ENCODE data around the gene MRPS23. TPM values are rescaled to one million over a fixed set of nuclear protein-coding genes. Genes with fewer than 3 reads are reported as not detected.

The MRPS23 gene
- total and polyA plus RNA-seq, 9 of the 15 experiments (the other 6 are each of a cell fraction or from before 2014, with no cell fraction given) = 59.1 to 298 (median 98.8) TPM

DNA sequence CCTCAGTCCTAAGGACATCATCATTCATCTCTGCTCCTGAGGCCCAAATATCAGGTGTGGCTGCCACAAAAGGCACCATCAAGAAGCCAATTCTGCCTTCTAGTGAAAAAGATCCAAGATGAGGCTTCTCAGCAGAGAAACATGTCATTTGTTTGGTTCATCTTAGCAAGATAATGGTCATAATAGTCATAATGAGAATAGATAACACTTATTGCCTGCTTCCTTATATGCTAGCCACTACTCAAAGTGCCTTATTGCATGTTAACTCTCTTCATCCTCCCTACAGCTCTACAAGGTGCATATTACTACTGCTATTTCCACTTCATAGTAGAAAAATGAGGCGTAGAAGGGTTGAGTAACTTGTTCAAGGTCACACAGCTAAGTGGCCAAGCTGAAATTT lies 45.0 kb upstream of the MRPS23 start (continued):
- TF ChIP-seq, protein P1, sequence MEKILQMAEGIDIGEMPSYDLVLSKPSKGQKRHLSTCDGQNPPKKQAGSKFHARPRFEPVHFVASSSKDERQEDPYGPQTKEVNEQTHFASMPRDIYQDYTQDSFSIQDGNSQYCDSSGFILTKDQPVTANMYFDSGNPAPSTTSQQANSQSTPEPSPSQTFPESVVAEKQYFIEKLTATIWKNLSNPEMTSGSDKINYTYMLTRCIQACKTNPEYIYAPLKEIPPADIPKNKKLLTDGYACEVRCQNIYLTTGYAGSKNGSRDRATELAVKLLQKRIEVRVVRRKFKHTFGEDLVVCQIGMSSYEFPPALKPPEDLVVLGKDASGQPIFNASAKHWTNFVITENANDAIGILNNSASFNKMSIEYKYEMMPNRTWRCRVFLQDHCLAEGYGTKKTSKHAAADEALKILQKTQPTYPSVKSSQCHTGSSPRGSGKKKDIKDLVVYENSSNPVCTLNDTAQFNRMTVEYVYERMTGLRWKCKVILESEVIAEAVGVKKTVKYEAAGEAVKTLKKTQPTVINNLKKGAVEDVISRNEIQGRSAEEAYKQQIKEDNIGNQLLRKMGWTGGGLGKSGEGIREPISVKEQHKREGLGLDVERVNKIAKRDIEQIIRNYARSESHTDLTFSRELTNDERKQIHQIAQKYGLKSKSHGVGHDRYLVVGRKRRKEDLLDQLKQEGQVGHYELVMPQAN (IDR thresholded peaks at IDR 0.05; ENCODE audit: borderline replicate concordance) = no peak
- TF ChIP-seq TAL1 (IDR thresholded peaks at IDR 0.05) (no peak), RNF2 (IDR thresholded peaks at IDR 0.05) (no peak), CBX2 (IDR thresholded peaks at IDR 0.05; ENCODE audit: insufficient read depth, low read length, poor library complexity, severe bottlenecking) (no peak), PCBP2 (IDR thresholded peaks at IDR 0.05; ENCODE audit: low read depth, low read length, poor library complexity, severe bottlenecking) (no peak), SAFB (IDR thresholded peaks at IDR 0.05; ENCODE audit: borderline replicate concordance, low read depth, low read length) (no peak)

DNA sequence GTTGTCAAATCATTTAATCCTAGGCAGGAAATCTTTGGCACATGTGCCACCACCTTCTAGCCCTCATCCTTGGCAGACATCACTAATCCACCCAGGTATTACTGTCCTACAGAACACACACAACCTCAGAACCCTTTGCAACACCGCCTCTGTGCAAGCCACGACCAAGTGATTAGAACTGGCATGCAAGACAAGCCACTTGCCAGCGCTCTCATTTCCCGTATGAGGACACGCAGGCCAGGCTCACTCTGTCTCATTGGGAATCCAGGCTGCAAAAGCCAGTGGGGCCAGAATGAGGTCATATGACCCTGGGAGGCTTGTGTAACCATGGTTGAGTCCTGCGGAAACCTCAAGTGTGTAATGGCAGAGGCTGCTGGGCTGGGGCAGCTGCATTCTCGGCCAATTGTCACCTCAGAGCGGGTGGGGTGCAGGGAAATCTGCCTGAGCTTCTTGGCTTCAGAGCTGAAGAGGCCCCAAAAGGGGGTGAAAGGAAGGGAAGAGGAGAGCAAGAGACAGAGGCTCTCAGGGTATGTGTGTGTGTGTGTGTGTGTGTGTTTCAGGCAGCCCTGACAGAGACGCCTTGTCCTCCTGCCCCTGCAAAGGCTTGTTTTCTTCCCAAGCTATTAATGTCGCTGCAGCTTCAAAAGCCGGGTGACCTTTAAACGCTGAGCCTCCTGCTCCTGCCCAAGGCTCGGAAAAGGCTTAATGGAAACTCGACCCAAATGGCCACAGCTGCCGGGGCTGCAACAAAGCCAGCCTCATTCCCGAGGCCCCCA lies 43.2 kb upstream of the MRPS23 start:
- peaks cover 5 to 47% of the 10 kb centered on the region in 2 experiments for H3K27me3 ChIP-seq (ENCODE audit: control insufficient read depth in 2 of 2, insufficient read depth in 2 of 2, low read length in 2 of 2)
- peaks cover 0 to 8% of the 10 kb centered on the region in 2 experiments; a peak in 2 of 5 replicates for H3K4me1 ChIP-seq (replicated peaks in 1 of 2; ENCODE audit: control insufficient read depth in 2 of 2, insufficient read depth in 2 of 2, low read length in 2 of 2)
- FAIRE-seq (peak; percentile 19), DNase-seq (ENCODE audit: extremely low read depth in 1 of 4, low spot score in 3 of 4) (peak in 1 of 4 experiments; percentile 11), ATAC-seq (peak; percentile 33)
- H3K4me2 ChIP-seq (ENCODE audit: insufficient read depth, low read length) = no peak overlapping the region
- H3K36me3 ChIP-seq (ENCODE audit: control insufficient read depth, insufficient read depth, low read length) = no peaks in the 10 kb centered on the region
- H3K4me3 ChIP-seq = no peak overlapping the region
- peak overlapping the region in 1 of 2 experiments; percentile 47; a peak in 1 of 4 replicates for H3K9ac ChIP-seq (ENCODE audit: insufficient read depth in 1 of 2, low read depth in 2 of 2, low read length in 2 of 2)
- in situ Hi-C loops (cut with MboI) = no loop called here
- WGBS (ENCODE audit: insufficient coverage, low coverage, missing lambda C conversion rate) = 25% methylated on average over 16 of the region's 16 CpGs
- BruUV-seq (replicated peaks) = no TSS peak
- H4K20me1 ChIP-seq (replicated peaks; ENCODE audit: control insufficient read depth, insufficient read depth, low read length) = no peaks in the 10 kb centered on the region; the same call in none of the 2 replicates
- intact Hi-C loops (cut with micrococcal nuclease) = loop anchor here (1.0 to 10.0 kb wide), 3 partner anchors 34 to 222 kb away; no protein-coding TSS in a partner anchor
- no peaks in the 10 kb centered on the region for H3K9me3 ChIP-seq (replicated peaks; ENCODE audit: control insufficient read depth, insufficient read depth, low read depth, low read length)
- no peak overlapping the region for H2AFZ ChIP-seq (ENCODE audit: low read depth, low read length)
- POLR2A ChIA-PET = interaction anchor here (0.6 to 1.3 kb wide), 5 partner anchors 75 to 1417 kb away, joined by 3 to 5 read pairs (median 4); no protein-coding TSS in a partner anchor
- CTCF ChIA-PET (ENCODE audit: low intra/inter-chr PET ratio) = interaction anchor here (0.6 to 1.3 kb wide), 2 partner anchors 102 to 106 kb away, joined by 4 read pairs; no protein-coding TSS in a partner anchor
- peaks cover 4% of the 10 kb centered on the region for H3K9me1 ChIP-seq (ENCODE audit: control insufficient read depth, insufficient read depth, low read length)
- no peaks in the 10 kb centered on the region for H3K79me2 ChIP-seq (ENCODE audit: control insufficient read depth, insufficient read depth, low read length)
- H3K27ac ChIP-seq (ENCODE audit: extremely low read depth, low read depth, low read length) = no peak overlapping the region
- no peak for TF ChIP-seq SAFB2 (IDR thresholded peaks at IDR 0.05; ENCODE audit: borderline replicate concordance, low read depth, low read length, severe bottlenecking)
- 0 out of 2 replicates have a peak, but pooled peaks have one; percentile 5 for TF ChIP-seq CTBP1 (IDR thresholded peaks at IDR 0.05; ENCODE audit: borderline replicate concordance)
- TF ChIP-seq, protein P2, sequence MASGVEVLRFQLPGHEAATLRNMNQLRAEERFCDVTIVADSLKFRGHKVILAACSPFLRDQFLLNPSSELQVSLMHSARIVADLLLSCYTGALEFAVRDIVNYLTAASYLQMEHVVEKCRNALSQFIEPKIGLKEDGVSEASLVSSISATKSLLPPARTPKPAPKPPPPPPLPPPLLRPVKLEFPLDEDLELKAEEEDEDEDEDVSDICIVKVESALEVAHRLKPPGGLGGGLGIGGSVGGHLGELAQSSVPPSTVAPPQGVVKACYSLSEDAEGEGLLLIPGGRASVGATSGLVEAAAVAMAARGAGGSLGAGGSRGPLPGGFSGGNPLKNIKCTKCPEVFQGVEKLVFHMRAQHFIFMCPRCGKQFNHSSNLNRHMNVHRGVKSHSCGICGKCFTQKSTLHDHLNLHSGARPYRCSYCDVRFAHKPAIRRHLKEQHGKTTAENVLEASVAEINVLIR (CRISPR knock-in tag; IDR thresholded peaks at IDR 0.05) = no peak
- TF ChIP-seq NR2C2 (CRISPR knock-in tag; IDR thresholded peaks at IDR 0.05) = no peak
- TF ChIP-seq NR2C2 (tag; IDR thresholded peaks at IDR 0.05) = peak; percentile 15; the same call in 1 of the 2 replicates

Measured in K562 (cell line).